Left cardiac atrium (tissue), 4 donors: ENCODE data around the gene LONRF2. TPM values are rescaled to one million over a fixed set of nuclear protein-coding genes. Genes with fewer than 3 reads are reported as not detected.
"Not testable (repeated sequence)": the region's sequence is repeated elsewhere in the genome, so short reads cannot be mapped to it uniquely, and the experiment has no call there.

ENCODE experiments used
- ATAC-seq, 2 donors: fragments of 200-7000 bp; cut with Tn5 transposase; one replicate each; pipeline ENCODE4 v1.9.1; 2020; ENCODE audit warnings: mild to moderate bottlenecking in 2 of 2, moderate library complexity in 2 of 2
- DNase-seq: peaks from one replicate; pipeline ENCODE4 v3.0.0-alpha.2; 2020
- intact Hi-C, 2 donors: fragments of 100-400 bp; cut with DNase I; formaldehyde crosslinking; loops; one replicate each; pipeline versions ENCODE4 v1.14.1 to v1.15.1; 2022 to 2023
- total RNA-seq, 2 donors: library from RNA; stranded (reverse); fragmentation: NEBNext Ultra II Directional; extraction: Animal tissue kit (Norgen Biotek cat#: 25700); gene quantifications; one replicate each; pipeline ENCODE4 v1.2.1, GENCODE V29; 2021
- donor health status: DM: no; HTN: yes; CAD: no.
- donor health status: DM: no; HTN: yes; CAD: no; lungs with severe emphysema.
- donor health status: DM: yes; HTN: yes; CAD: no.
- donor health status: Dilated cardiomyopathy.

LONRF2 gene
- total RNA-seq, 2 donors from 2014 or later, result 12.8 to 13.5 TPM

DNA sequence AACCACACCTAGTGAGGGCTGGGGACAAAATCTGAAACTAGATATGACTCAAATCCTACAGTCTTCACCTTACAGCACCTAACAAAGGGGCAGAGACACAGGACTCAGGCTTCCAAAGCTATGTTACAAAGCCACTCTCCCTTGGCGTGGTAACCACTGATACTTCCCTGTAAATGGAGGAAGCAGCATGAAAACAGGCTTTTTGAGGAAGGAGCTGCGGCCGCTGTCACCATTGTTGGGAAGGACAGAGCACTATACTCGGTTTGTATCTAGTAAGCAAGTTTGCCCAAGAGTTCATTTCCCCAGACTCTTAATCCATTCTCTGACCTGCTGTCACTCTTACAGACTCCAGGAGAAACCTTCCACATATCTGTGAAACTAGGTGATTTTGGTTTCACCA lies 60.3 kb downstream of the LONRF2 start:
- intact Hi-C loops, result loop anchor here (2.0 to 5.0 kb wide), 3 partner anchors 119 to 705 kb away; no protein-coding TSS in a partner anchor
- ATAC-seq (peak in 1 of 2 donors; percentile 35), DNase-seq (no peak)

- ATAC-seq, result peak; percentile 66 to 88
- DNase-seq, result peak; percentile 63
- intact Hi-C loops, result loop anchor here (5.0 kb wide), 2 partner anchors 121 to 704 kb away; no protein-coding TSS in a partner anchor
Measured at GRCh38 chr2:100260712-100261620, 61.3 kb downstream of the LONRF2 start.

GRCh38 chr2:100259106-100259505 lies 63.2 kb downstream of the LONRF2 start:
- DNase-seq, result no peak
- intact Hi-C loops, result no loop called here
- ATAC-seq, result no peak

- no peak for ATAC-seq
- intact Hi-C loops, result no loop called here
- no peak for DNase-seq
Measured at GRCh38 chr2:100257939-100258338, 64.4 kb downstream of the LONRF2 start.

- ATAC-seq (no peak), DNase-seq (no peak)
- intact Hi-C loops, result no loop called here
Measured at GRCh38 chr2:100256849-100257248, 65.5 kb downstream of the LONRF2 start.

DNA sequence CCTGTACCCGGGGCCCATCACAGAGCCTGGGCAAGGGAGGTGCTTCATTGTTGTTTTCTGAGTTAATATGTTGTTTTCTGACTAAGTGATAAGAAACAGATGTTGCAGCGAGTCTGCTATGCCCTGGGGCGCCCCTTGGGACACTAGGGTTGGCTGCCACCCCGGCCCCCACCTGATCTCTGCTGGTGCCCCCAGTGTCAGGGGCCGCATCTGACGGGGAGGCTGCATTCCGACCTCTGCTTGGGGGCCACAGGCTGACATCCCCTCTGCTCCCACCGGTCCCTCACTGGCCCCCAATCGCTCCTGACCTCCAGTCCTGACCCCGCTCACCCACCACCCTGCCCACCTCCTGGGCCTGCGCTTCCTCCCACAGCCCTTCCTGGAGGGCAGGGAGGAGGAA lies 65.9 kb downstream of the LONRF2 start:
- no peak for ATAC-seq
- no peak for DNase-seq
- intact Hi-C loops, result no loop called here

GRCh38 chr2:100254646-100255210 lies 67.6 kb downstream of the LONRF2 start:
- no peak for ATAC-seq
- intact Hi-C loops, result no loop called here
- DNase-seq, result no peak

DNA sequence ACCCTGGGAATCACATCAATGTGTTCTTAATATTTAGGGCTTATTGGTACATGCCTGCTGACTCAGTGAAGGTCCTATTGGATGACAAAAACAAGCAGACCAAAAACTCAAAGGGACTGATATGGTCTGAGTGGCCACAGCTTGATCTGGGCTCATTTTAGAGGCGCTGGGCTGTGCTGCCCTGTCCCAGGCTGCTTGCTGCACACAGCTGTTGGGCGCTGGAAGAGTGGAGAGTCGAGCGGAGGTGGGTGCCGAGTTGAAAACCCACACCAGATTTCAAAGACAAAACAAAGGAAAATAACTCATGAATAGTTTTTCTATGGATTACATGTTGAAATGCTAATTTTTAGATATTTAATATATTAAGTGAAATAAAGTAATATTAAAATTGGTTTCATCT lies 68.5 kb downstream of the LONRF2 start:
- DNase-seq (no peak), ATAC-seq (no peak)
- intact Hi-C loops, result no loop called here

DNA sequence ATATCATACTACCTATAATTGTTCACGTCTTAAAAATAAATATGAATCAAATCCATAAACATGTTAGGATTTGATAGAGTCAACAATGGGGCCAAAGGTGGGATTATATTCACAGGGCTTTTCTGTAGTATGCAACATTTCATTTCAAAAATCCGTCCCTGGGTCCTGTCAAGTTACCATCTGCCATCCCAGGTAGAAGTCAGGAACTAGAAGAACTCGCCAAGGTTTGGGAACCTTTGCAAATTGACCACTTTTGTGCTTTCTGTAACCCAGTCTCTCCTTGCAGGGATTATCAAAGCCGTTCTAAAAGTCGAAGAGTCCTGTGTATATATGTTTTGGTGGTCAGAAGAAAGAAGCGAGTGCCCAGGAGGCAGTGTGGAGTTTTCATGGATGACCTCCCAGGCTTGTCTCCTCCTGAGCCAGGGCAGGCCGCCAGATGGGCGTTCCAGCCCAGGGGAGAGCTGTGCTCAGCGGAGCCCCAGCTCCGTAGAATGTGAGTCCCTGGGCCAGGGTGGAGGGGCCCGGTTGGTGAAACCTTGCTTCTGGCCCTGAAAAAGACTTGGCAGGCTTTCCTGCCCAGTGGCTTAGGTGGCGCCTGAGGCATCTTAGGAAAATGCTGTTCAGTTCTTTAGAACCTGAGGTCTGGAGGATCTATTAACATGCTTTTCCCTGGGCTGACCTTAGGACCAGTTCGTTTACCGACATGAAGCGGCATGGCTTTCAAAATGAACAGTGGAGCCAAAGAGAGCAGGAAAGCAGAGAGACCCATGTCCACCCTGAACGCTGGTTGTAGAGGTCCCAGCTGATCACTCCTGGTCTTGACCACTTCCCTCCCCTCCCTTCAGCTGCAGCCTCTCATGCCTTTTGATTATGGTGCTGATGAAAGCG lies 69.2 kb downstream of the LONRF2 start:
- ATAC-seq (peak; percentile 58 to 61), DNase-seq (no peak)
- intact Hi-C loops, result no loop called here

DNA sequence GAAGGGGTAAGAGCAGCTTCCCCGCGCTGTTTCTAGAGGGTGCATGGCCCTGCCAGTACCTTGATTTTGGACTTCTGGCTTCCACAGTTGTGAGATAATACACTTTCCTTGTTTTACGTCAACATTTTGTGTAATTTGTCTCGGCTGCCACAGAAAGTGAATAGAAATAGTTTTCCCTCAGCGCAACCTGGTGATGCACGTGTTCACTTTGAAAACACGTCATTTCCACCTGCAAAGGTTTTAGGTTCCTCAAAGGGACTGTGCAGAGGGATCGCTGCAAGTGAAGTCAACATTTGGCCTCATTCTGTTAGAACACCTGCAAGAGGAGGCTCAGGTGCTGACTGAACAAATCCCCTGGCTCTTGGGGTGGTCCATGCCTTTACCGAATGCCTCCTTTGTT lies 71.7 kb downstream of the LONRF2 start:
- intact Hi-C loops, result no loop called here
- no peak for DNase-seq
- no peak for ATAC-seq

GRCh38 chr2:100248971-100249370 lies 73.3 kb downstream of the LONRF2 start:
- intact Hi-C loops, result loop anchor here in 1 of 2 donors (10.0 kb wide), 1 partner anchor 524 kb away; no protein-coding TSS in a partner anchor
- ATAC-seq, result no peak
- no peak for DNase-seq

GRCh38 chr2:100248556-100248955 lies 73.7 kb downstream of the LONRF2 start:
- not testable (repeated sequence) for ATAC-seq, DNase-seq
- intact Hi-C loops, result loop anchor here in 1 of 2 donors (10.0 kb wide), 1 partner anchor 524 kb away; no protein-coding TSS in a partner anchor

DNA sequence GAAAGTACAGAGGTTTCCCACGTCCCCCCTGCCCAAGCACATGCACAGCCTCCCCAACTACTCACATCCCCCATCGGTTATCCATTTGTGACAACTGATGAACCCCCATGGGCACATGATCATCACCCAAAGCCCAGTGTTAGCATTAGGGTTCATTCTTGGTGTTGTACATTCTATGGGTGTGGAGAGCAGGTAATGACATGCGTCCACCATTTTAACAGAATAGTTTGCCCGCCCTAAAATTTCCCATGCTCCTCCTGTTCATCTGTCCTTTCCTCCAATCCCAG lies 74.3 kb downstream of the LONRF2 start:
- ATAC-seq, result no peak
- no peak for DNase-seq
- intact Hi-C loops, result loop anchor here in 1 of 2 donors (10.0 kb wide), 1 partner anchor 523 kb away; no protein-coding TSS in a partner anchor

DNA sequence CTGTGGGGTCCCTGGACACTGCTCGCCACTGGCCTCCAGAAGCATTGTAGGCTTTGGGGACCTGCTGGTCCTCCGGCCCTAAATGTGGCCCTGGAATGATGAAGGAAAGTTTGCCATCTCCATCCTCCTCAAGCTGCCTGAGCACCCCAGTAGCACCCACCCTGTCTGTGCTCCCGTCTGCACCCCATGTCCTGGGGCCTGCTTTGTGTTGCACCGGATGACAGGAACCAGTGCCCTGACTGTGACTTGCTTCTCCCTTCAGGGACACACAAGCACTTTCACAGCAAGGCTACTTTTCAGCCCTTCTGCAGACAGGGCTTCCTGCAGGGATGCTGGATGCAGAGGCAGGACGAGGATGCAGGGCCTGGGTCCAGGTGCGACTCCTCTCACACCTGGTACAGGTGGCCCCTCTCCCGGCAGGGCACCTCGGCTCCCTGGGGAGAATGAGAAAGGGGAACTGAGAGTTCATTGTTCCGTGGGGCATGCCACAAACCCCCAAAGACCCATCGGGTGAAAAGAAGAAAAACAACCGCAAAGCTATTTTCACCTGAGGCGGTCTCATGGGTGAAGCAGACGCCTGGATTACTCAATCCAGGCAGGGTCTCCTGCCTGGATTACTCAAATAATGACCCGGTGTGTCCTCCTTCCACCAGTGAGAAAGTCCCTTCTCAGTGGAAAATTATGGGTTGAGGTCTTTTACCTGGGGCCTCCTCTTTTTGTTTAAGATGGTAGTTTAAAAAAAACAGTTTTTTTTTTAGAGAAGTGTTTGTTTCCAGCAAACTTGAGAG lies 74.9 kb downstream of the LONRF2 start:
- DNase-seq (no peak), ATAC-seq (no peak)
- intact Hi-C loops, result loop anchor here in 1 of 2 donors (10.0 kb wide), 1 partner anchor 523 kb away; no protein-coding TSS in a partner anchor

DNA sequence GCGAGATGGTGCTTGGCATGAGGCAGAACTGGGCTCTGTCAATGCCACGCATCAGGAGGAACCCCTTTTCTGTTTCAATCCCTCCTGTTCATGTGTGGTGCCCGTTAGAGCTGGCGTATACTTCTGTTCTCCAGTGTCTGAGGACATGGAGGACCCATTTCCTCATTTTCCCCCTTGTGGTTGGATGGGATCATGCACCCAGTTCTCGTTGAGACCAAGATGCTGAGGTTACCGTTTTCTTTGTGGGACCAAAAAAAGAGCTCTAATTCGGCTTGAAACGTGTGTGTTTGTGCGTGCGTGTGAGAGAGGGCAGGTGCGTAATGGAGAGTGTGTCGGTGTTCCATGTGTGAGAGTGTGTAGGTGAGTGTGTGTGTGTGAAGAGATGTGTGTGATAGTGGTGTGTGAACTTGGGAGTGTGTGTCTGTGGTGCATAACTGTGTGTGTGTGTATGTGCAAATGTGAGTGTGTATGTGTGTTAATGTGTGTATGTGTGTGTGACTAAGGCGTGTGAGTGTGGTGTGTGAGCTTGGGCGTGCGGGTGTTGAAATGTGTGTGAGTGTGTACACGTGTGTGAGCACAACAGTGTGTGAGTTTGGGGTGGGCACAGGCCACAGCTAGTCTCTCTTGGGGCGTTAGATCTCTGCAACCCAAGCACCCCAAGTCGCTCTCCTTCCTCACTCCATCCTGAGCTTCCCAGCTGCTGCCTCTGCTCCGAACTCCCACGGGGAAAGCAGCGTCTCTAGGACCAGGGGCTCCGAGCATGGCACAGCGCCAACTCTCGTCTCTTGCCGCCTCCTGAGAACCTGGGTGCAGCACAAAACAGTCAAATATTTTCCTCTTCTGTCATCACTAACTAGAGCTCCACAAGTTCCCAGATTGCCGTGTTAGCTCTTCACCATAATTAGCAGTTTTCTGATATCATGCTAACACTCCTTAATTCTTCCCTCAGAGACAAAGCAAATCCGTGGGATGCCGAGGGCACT lies 75.8 kb downstream of the LONRF2 start:
- no peak for DNase-seq
- intact Hi-C loops, result loop anchor here in 1 of 2 donors (10.0 kb wide), 1 partner anchor 522 kb away; no protein-coding TSS in a partner anchor
- no peak for ATAC-seq

GRCh38 chr2:100245681-100246080 lies 76.6 kb downstream of the LONRF2 start:
- ATAC-seq, result no peak
- no peak for DNase-seq
- intact Hi-C loops, result loop anchor here in 1 of 2 donors (10.0 kb wide), 1 partner anchor 521 kb away; no protein-coding TSS in a partner anchor

DNA sequence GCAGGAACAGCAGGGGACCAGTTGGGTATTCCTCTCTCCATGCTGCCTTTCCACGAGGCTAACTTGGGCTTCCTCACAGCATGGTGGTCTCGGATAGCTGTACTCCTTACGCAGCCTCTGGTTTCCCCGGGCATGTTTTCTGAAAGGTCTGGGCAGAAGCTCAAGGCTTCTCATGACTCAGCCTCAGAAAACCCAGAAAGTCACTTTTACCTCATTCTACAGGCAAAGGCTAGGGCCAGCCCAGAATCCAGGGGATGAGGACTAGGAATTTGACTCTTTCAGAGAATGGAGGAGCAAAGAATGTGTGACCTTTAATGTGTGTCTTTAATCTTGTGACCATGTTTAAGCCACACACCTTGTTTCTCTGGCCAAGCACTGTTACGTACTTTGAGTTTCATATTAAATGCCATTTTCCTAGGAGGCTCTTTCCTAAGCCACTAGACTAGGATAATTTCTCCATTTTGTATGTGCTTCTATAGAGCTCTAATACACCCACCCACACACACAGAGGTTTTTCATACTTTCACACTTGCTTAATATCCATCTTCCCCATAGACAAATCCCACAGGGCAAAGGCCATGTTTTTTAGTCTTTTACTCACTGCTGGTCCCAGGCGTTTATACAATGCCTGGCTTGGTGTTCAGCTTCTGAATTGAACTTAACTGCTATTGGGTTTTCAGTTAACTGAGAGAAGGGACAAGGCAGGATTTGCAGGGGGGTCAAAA lies 77.3 kb downstream of the LONRF2 start:
- intact Hi-C loops, result loop anchor here in 1 of 2 donors (10.0 kb wide), 1 partner anchor 520 kb away; no protein-coding TSS in a partner anchor
- no peak for DNase-seq
- ATAC-seq, result no peak
